ENCODE data around the gene FH. TPM values are rescaled to one million over a fixed set of nuclear protein-coding genes. Genes with fewer than 3 reads are reported as not detected.

FH gene
- total RNA-seq, 1 donor from 2014 or later, result 224 TPM

DNA sequence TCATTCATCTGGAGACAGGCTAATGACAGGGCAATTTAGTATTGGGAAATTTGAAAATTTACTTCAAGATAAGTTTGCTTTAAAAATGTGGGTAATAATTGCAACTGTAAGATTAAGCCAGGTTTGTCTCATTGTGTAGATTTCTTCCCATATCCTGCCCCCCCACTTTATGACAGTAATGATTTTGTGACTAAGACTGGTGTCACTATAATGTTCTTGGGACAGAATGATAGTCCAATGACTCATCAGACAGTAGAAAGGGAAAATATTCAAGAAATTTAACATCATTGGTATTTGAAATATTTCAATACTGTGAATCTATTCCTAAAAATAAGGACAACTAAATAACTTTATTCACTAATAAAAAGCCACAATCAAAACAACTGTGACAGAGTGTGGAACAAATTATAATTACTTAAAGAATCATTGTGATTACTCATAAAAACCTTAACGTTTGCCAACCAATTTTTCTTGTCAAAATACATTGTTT, 36.7 kb downstream of the FH start:
- no peak overlapping the region for H3K4me3 ChIP-seq
- DNase-seq, result no peak
- TF ChIP-seq, protein P1, sequence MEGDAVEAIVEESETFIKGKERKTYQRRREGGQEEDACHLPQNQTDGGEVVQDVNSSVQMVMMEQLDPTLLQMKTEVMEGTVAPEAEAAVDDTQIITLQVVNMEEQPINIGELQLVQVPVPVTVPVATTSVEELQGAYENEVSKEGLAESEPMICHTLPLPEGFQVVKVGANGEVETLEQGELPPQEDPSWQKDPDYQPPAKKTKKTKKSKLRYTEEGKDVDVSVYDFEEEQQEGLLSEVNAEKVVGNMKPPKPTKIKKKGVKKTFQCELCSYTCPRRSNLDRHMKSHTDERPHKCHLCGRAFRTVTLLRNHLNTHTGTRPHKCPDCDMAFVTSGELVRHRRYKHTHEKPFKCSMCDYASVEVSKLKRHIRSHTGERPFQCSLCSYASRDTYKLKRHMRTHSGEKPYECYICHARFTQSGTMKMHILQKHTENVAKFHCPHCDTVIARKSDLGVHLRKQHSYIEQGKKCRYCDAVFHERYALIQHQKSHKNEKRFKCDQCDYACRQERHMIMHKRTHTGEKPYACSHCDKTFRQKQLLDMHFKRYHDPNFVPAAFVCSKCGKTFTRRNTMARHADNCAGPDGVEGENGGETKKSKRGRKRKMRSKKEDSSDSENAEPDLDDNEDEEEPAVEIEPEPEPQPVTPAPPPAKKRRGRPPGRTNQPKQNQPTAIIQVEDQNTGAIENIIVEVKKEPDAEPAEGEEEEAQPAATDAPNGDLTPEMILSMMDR (IDR thresholded peaks at IDR 0.05; ENCODE audit: borderline replicate concordance), result no peak
- intact Hi-C loops (cut with micrococcal nuclease), result no loop called here
- no peak overlapping the region for H3K27ac ChIP-seq (replicated peaks)
- H3K27me3 ChIP-seq (ENCODE audit: low read depth), result no peaks in the 10 kb centered on the region
- no peaks in the 10 kb centered on the region for H3K36me3 ChIP-seq
- H3K4me1 ChIP-seq, result no peaks in the 10 kb centered on the region
- no peaks in the 10 kb centered on the region for H3K9me3 ChIP-seq (replicated peaks)

DNA sequence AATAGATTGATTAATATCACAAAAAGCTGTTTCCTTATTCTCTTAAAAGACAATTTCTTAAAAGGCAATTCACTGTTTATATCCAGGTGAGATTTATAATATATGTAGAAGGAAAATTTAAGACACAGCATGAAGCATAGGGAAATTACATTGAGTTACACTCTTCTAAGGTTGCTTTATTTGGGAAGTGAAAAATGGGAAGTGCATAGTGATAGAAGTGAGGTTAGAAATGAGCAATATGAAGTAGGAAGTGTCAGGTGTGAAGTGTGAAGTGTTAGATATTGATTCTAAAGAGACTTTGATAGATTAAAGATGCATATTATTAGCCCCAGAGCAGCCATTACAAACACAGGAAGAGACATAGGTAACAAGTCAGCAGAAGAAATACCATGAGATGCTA, 40.3 kb downstream of the FH start:
- Histone ChIP-seq H3K27ac (replicated peaks) (no peak overlapping the region), H3K36me3 (no peaks in the 10 kb centered on the region), H3K27me3 (ENCODE audit: low read depth) (no peaks in the 10 kb centered on the region), H3K4me3 (no peak overlapping the region), H3K4me1 (no peaks in the 10 kb centered on the region), H3K9me3 (replicated peaks) (no peaks in the 10 kb centered on the region)
- intact Hi-C loops (cut with micrococcal nuclease), result no loop called here
- no peak for DNase-seq
- TF ChIP-seq, protein P1 (IDR thresholded peaks at IDR 0.05; ENCODE audit: borderline replicate concordance), result no peak

DNA sequence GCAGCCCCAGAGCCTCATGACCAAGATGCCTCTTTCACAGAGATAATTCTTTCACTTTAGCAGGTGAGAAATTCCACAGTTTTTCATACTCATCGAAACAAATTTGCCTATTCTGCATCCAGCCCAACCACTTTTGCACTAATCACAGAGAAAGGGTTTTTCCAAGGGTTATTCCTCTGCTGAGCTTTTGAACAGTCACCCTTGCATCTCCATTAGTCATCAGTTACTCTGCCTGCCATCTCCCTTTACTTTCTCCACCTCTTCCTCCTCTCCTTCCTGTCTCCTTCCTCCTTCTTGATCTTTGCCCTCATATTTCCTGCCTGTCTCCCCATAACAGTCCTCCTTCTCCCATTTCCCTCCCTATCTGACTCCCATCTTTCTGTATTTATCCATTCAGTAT, 43.9 kb downstream of the FH start:
- Histone ChIP-seq H3K4me3 (no peak overlapping the region), H3K36me3 (no peaks in the 10 kb centered on the region), H3K9me3 (replicated peaks) (no peaks in the 10 kb centered on the region), H3K4me1 (no peaks in the 10 kb centered on the region), H3K27ac (replicated peaks) (no peak overlapping the region), H3K27me3 (ENCODE audit: low read depth) (no peaks in the 10 kb centered on the region)
- TF ChIP-seq, protein P1 (IDR thresholded peaks at IDR 0.05; ENCODE audit: borderline replicate concordance), result no peak
- no peak for DNase-seq
- intact Hi-C loops (cut with micrococcal nuclease), result no loop called here

DNA sequence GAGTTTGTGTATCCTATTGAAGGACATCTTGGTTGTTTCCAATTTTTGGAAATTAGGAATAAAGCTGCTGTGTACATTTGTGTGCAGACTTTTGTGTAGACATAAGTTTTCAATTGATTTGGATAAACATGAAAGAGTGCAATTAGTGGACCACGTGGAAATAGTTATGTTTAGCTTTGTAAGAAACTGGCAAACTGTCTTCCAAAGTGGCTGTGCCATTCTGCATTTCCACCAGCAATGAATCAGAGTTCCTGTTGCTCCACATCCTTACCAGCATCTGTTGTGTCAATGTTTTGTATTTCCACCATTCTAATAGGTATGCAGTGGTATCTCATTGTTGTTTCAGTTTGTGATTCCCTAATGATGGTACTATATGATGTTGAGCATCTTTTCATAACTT, 46.5 kb downstream of the FH start:
- no peak overlapping the region for H3K27ac ChIP-seq (replicated peaks)
- H3K9me3 ChIP-seq (replicated peaks), result no peaks in the 10 kb centered on the region
- intact Hi-C loops (cut with micrococcal nuclease), result no loop called here
- H3K27me3 ChIP-seq (ENCODE audit: low read depth), result no peaks in the 10 kb centered on the region
- TF ChIP-seq, protein P1 (IDR thresholded peaks at IDR 0.05; ENCODE audit: borderline replicate concordance), result no peak
- no peak for DNase-seq
- no peaks in the 10 kb centered on the region for H3K36me3 ChIP-seq
- no peak overlapping the region for H3K4me3 ChIP-seq
- no peaks in the 10 kb centered on the region for H3K4me1 ChIP-seq

DNA sequence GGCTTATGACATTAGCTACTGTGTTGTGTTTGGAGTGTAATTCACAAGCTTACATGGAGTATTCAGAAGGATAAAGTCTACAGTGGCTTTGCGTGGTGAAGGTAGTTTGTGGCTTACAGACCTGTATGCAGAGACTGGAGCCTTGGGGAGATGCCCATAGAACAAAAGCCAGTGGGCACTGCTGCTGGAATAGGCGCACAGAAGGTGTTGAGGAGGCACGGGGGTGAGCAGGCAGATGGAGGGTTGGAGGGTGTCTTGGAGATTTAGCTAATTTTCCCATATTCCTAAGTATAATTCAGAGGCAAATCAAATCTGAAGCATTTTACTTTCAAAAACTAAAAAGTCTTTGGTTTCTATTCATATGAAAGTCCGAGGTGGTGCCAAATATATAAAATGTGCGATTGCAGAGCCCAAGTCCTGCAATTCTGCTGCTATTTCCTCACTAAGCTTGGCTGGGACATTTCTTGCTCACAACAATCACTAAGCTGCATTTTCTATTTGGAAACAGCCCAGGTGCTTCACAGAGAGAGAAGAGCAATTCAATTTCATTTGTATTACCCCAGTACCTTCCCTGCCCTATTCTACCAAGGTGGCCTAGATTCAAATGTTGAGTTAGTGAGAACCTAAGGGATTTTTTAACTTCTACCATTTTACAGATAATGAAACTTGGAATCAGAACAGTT, 48.5 kb downstream of the FH start:
- no peak overlapping the region for H3K27ac ChIP-seq (replicated peaks)
- no peak overlapping the region for H3K4me3 ChIP-seq
- no peak for DNase-seq
- no peaks in the 10 kb centered on the region for H3K4me1 ChIP-seq
- no peaks in the 10 kb centered on the region for H3K27me3 ChIP-seq (ENCODE audit: low read depth)
- no peaks in the 10 kb centered on the region for H3K9me3 ChIP-seq (replicated peaks)
- H3K36me3 ChIP-seq, result no peaks in the 10 kb centered on the region
- TF ChIP-seq, protein P1 (IDR thresholded peaks at IDR 0.05; ENCODE audit: borderline replicate concordance), result no peak
- intact Hi-C loops (cut with micrococcal nuclease), result no loop called here
